Caco-2 (cell line): ENCODE results near the gene AGAP1. TPM values are rescaled to one million over a fixed set of nuclear protein-coding genes. Genes with fewer than 3 reads are reported as not detected.

Source experiments
- BruUV-seq: library from RNA; stranded (reverse); fragments of 400-500 nt; replicated peaks from 2 replicates; lab custom pipeline; 2021; lab: Mats Ljungman, UMichigan
- CTCF ChIA-PET: fragments of 300-600 bp; sonication (Branson Sonifier 250); formaldehyde crosslinking; loops from one replicate; lab custom pipeline; 2022; ENCODE audit warnings: antibody characterized with exemption; lab: Charles Lee
- POLR2A ChIA-PET: fragments of 300-600 bp; sonication (Branson Sonifier 250); formaldehyde crosslinking; loops from one replicate; lab custom pipeline; 2022; ENCODE audit warnings: antibody characterized with exemption; lab: Charles Lee
- DNase-seq, 2 experiments: peaks; one replicate each; pipeline versions ENCODE4 v3.0.0 to v3.0.0-alpha.2; 2020 to 2022
- H3K27me3 ChIP-seq: replicated peaks from 2 replicates; pipeline ENCODE4 v1.6.0; 2011; ENCODE audit warnings: low read length; ENCODE audit not compliant: control insufficient read depth, insufficient read depth
- H3K36me3 ChIP-seq: 2 replicates; pipeline ENCODE4 v1.5.1; 2011; ENCODE audit warnings: low read length; ENCODE audit not compliant: control insufficient read depth, insufficient read depth
- H3K4me1 ChIP-seq: fragments of 250-450 bp; sonication (Bioruptor Pico); 2 replicates; pipeline ENCODE4 v1.5.1; 2020; ENCODE audit warnings: mild to moderate bottlenecking
- H3K4me3 ChIP-seq: 2 replicates; pipeline ENCODE4 v1.5.1; 2011; ENCODE audit warnings: low read depth, mild to moderate bottlenecking, control low read depth, low read length
- H3K9me3 ChIP-seq: fragments of 250-450 bp; sonication (Bioruptor Pico); 2 replicates; pipeline ENCODE4 v1.5.1; 2020; ENCODE audit warnings: mild to moderate bottlenecking, moderate library complexity
- H3K27ac Mint-ChIP-seq: one replicate; pipeline ENCODE4 v1.8.0; 2022; ENCODE audit warnings: mixed read lengths; ENCODE audit not compliant: unreplicated experiment
- H3K27me3 Mint-ChIP-seq: one replicate; pipeline ENCODE4 v1.8.0; 2022; ENCODE audit warnings: mixed read lengths; ENCODE audit not compliant: insufficient read depth, unreplicated experiment
- H3K36me3 Mint-ChIP-seq: one replicate; pipeline ENCODE4 v1.8.0; 2022; ENCODE audit warnings: mild to moderate bottlenecking, mixed read lengths; ENCODE audit not compliant: insufficient read depth, unreplicated experiment
- H3K4me1 Mint-ChIP-seq: one replicate; pipeline ENCODE4 v1.8.0; 2022; ENCODE audit warnings: low read depth, mixed read lengths; ENCODE audit not compliant: unreplicated experiment
- H3K4me3 Mint-ChIP-seq: one replicate; pipeline ENCODE4 v1.8.0; 2022; ENCODE audit warnings: mild to moderate bottlenecking, moderate library complexity, mixed read lengths; ENCODE audit not compliant: unreplicated experiment
- H3K9me3 Mint-ChIP-seq: one replicate; pipeline ENCODE4 v1.8.0; 2022; ENCODE audit warnings: mixed read lengths; ENCODE audit not compliant: unreplicated experiment
- CTCF ChIP-seq, 2 experiments: fragments of 200-600 bp in 1 of 2; IDR thresholded peaks; 1 replicate in 1 of 2; 2 replicates in 1 of 2; pipeline versions ENCODE4 v1.5.1 to v1.8.0; 2011 to 2022; ENCODE audit warnings: antibody characterized with exemption in 1 of 2, control low read depth in 1 of 2, inconsistent platforms in 1 of 2, low read depth in 1 of 2, low read length in 1 of 2, mild to moderate bottlenecking in 1 of 2, moderate library complexity in 1 of 2; ENCODE audit not compliant: insufficient read depth in 1 of 2, severe bottlenecking in 1 of 2, unreplicated experiment in 1 of 2
- intact Hi-C: fragments of 100-400 bp; cut with micrococcal nuclease; formaldehyde crosslinking; loops from one replicate; pipeline ENCODE4 v1.10.0; 2022; ENCODE audit not compliant: unreplicated experiment
- total RNA-seq: library from RNA; stranded (reverse); gene quantifications from 2 replicates; pipeline ENCODE4 v1.2.3, GENCODE V29; 2022

AGAP1 gene
- total RNA-seq, 1 experiment from 2014 or later: 41.7 TPM

GRCh38 chr2:235556901-235557300 lies 63.1 kb downstream of the AGAP1 start:
- ChIA-PET POLR2A (no interaction called here), CTCF (no interaction called here)
- Histone ChIP-seq H3K27me3 (no peaks in the 10 kb centered on the region), H3K4me1 (peaks cover 11% of the 10 kb centered on the region), H3K4me3 (no peak overlapping the region), H3K9me3 (no peaks in the 10 kb centered on the region), H3K36me3 (no peaks in the 10 kb centered on the region)
- intact Hi-C loops: no loop called here
- H3K4me1 Mint-ChIP-seq: peaks cover 10% of the 10 kb centered on the region
- H3K4me3 Mint-ChIP-seq: no peak overlapping the region
- H3K27me3 Mint-ChIP-seq: no peaks in the 10 kb centered on the region
- peaks cover 4% of the 10 kb centered on the region for H3K36me3 Mint-ChIP-seq
- BruUV-seq: no TSS peak
- DNase-seq: no peak
- TF ChIP-seq CTCF (IDR thresholded peaks at IDR 0.05; ENCODE audit: insufficient read depth in 1 of 2, low read depth in 1 of 2, low read length in 1 of 2, severe bottlenecking in 1 of 2, unreplicated experiment in 1 of 2): no peak
- no peak overlapping the region for H3K27ac Mint-ChIP-seq
- H3K9me3 Mint-ChIP-seq: no peaks in the 10 kb centered on the region

- Histone ChIP-seq H3K4me3 (no peak overlapping the region), H3K9me3 (no peaks in the 10 kb centered on the region), H3K4me1 (peaks cover 11% of the 10 kb centered on the region), H3K27me3 (no peaks in the 10 kb centered on the region), H3K36me3 (no peaks in the 10 kb centered on the region)
- H3K4me1 Mint-ChIP-seq: peaks cover 11% of the 10 kb centered on the region
- ChIA-PET CTCF (no interaction called here), POLR2A (no interaction called here)
- no TSS peak for BruUV-seq
- H3K36me3 Mint-ChIP-seq: no peaks in the 10 kb centered on the region
- H3K9me3 Mint-ChIP-seq: no peaks in the 10 kb centered on the region
- no peak overlapping the region for H3K27ac Mint-ChIP-seq
- TF ChIP-seq CTCF (IDR thresholded peaks at IDR 0.05; ENCODE audit: insufficient read depth in 1 of 2, low read depth in 1 of 2, low read length in 1 of 2, severe bottlenecking in 1 of 2, unreplicated experiment in 1 of 2): no peak
- no peaks in the 10 kb centered on the region for H3K27me3 Mint-ChIP-seq
- intact Hi-C loops: no loop called here
- H3K4me3 Mint-ChIP-seq: no peak overlapping the region
- no peak for DNase-seq
These were observed 64.1 kb downstream of the AGAP1 start for GRCh38 chr2:235557903-235558302.

- no peak overlapping the region for H3K4me3 Mint-ChIP-seq
- no peaks in the 10 kb centered on the region for H3K9me3 ChIP-seq
- H3K36me3 ChIP-seq: no peaks in the 10 kb centered on the region
- H3K27me3 ChIP-seq: no peaks in the 10 kb centered on the region
- H3K27ac Mint-ChIP-seq: no peak overlapping the region
- DNase-seq: no peak
- H3K9me3 Mint-ChIP-seq: no peaks in the 10 kb centered on the region
- H3K4me1 Mint-ChIP-seq: peaks cover 17% of the 10 kb centered on the region
- no peaks in the 10 kb centered on the region for H3K27me3 Mint-ChIP-seq
- intact Hi-C loops: no loop called here
- no peak overlapping the region for H3K4me3 ChIP-seq
- POLR2A ChIA-PET: no interaction called here
- CTCF ChIA-PET: no interaction called here
- peaks cover 11% of the 10 kb centered on the region for H3K4me1 ChIP-seq
- no TSS peak for BruUV-seq
- TF ChIP-seq CTCF (IDR thresholded peaks at IDR 0.05; ENCODE audit: insufficient read depth in 1 of 2, low read depth in 1 of 2, low read length in 1 of 2, severe bottlenecking in 1 of 2, unreplicated experiment in 1 of 2): no peak
- no peaks in the 10 kb centered on the region for H3K36me3 Mint-ChIP-seq
These were observed 64.7 kb downstream of the AGAP1 start for GRCh38 chr2:235558572-235558971.
